ENCODE results near the gene MRTO4.

DNA sequence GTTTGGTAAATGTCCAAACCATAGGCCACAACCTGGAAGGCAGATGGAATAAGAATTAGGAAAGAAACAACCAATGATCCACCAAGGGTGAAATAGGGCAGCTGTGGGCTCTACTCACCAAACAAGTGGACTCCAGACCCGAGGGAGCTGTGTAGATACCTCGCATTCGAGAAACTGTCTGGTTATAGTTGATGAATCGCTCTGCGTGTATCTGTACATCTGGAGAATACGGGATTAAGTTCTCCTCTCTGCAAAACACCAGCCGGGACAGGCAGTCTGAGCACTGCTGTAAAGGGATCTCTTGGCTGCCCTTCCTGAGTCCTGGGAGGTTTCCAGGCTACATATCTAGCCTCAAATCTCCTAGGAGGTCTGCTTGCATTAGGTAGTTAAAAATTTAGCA lies 32.2 kb upstream of the MRTO4 start:
- no peak for TF ChIP-seq POLR2A (IDR thresholded peaks at IDR 0.05)
- TF ChIP-seq, protein P1, sequence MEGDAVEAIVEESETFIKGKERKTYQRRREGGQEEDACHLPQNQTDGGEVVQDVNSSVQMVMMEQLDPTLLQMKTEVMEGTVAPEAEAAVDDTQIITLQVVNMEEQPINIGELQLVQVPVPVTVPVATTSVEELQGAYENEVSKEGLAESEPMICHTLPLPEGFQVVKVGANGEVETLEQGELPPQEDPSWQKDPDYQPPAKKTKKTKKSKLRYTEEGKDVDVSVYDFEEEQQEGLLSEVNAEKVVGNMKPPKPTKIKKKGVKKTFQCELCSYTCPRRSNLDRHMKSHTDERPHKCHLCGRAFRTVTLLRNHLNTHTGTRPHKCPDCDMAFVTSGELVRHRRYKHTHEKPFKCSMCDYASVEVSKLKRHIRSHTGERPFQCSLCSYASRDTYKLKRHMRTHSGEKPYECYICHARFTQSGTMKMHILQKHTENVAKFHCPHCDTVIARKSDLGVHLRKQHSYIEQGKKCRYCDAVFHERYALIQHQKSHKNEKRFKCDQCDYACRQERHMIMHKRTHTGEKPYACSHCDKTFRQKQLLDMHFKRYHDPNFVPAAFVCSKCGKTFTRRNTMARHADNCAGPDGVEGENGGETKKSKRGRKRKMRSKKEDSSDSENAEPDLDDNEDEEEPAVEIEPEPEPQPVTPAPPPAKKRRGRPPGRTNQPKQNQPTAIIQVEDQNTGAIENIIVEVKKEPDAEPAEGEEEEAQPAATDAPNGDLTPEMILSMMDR (IDR thresholded peaks at IDR 0.05): no peak
